AG04449 (cell line): ENCODE measurements around the gene RPS6KB1.

Source experiments
- CTCF ChIA-PET: fragments of 350-600 bp; formaldehyde crosslinking; extraction: SDS; loops from one replicate; lab custom pipeline; 2021; ENCODE audit warnings: antibody characterized with exemption; lab: Yijun Ruan, JAX
- POLR2A ChIA-PET: fragments of 400-600, 350-600 bp; formaldehyde crosslinking; extraction: SDS; loops from one replicate; lab custom pipeline; 2020; ENCODE audit warnings: antibody characterized with exemption, inconsistent platforms; lab: Yijun Ruan, JAX
- DNase-seq: peaks from one replicate; pipeline ENCODE4 v3.0.0-alpha.2; 2010; ENCODE audit warnings: low read depth, low spot score
- H3K4me3 ChIP-seq: 2 replicates; pipeline ENCODE4 v1.5.1; 2011; ENCODE audit warnings: low read depth, mild to moderate bottlenecking, control low read depth, low read length
- TF ChIP-seq, protein P1 (sequence below): IDR thresholded peaks from one replicate; pipeline ENCODE4 v1.5.1; 2011; ENCODE audit warnings: mild to moderate bottlenecking, moderate library complexity, low read length, control low read depth, inconsistent platforms; ENCODE audit not compliant: insufficient read depth; ENCODE audit errors: missing control alignments

Gene RPS6KB1

DNA sequence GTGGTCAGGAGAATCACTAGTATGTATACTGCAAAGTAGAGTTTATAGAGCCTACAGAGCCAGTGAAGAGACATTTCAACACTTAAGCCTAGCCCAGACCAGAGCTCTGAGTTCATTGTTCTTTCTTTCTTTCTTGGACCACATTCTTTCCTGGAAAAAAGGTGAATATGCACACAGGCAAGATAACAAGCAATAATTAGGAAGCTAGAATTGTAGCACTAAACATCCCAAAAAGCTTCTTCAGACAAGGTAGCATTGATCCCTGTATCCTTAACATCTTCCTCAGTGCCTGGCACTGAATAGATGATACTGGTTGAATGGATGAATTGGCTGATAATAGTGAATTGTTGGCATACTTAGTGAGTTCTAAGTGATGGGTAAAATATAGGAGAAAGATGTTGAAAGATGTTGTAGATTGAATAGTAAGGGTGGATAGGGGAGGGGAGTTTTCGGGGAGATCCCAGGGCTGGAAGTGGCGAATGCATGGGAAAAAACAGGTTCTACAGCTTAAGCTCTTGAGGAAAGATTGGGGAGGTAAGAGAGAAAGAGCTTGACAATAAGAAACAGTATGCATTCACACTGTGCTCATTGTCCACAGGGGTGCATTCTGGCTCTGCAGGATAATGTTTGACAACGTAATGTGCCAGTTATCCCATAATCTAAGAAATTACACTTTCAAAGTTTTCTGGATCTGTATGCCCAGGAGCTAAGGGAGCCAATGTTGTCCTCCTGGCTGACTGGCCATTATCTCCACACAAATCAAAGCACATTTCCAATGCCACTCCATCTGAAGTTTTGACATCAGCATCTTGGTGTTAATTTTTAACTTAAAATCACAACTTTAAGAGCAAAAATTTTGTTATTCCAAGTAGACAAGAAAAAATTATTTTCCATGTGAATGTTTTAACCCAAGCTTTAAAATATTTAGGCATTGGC, 35.8 kb upstream of the RPS6KB1 start:
- ChIA-PET POLR2A (interaction anchor here (0.6 to 1.7 kb wide), 3 partner anchors 14 to 103 kb away, joined by 3 to 9 read pairs (median 6); no protein-coding TSS in a partner anchor), CTCF (interaction anchor here (0.5 to 1.4 kb wide), 3 partner anchors 21 to 34 kb away, joined by 3 to 4 read pairs (median 3); no protein-coding TSS in a partner anchor)
- TF ChIP-seq, protein P1, sequence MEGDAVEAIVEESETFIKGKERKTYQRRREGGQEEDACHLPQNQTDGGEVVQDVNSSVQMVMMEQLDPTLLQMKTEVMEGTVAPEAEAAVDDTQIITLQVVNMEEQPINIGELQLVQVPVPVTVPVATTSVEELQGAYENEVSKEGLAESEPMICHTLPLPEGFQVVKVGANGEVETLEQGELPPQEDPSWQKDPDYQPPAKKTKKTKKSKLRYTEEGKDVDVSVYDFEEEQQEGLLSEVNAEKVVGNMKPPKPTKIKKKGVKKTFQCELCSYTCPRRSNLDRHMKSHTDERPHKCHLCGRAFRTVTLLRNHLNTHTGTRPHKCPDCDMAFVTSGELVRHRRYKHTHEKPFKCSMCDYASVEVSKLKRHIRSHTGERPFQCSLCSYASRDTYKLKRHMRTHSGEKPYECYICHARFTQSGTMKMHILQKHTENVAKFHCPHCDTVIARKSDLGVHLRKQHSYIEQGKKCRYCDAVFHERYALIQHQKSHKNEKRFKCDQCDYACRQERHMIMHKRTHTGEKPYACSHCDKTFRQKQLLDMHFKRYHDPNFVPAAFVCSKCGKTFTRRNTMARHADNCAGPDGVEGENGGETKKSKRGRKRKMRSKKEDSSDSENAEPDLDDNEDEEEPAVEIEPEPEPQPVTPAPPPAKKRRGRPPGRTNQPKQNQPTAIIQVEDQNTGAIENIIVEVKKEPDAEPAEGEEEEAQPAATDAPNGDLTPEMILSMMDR = no peak
- no peak overlapping the region for H3K4me3 ChIP-seq
- DNase-seq = no peak

DNA sequence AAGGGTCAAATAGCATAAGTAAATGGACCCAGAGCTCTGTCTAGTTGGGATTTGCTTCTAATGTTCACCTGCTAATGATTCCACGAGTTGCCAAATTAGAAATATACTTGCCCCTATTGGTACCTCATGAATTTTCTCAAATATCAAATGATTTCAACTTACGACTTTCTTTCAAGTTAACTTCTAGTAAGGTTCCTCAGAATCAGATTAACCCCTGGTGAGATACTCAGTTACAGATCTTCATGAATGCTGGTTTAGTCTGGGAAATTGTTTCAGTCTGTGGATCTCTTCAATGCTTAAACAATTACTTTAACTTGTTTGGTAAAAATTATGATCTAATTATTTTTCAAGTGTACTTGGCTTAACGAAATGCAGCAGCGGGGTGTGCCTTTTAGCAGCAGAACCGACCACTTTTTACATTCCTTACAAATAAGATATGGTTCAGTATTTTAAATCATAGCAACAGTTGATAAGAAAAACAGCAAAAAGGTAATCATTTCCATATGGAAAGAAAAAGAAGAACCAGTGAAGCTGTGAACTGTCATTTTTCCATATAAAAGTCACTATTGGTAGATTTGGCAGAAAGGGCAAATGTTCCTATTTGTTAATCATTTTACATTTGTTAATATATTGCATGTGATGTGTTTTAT, 34.6 kb upstream of the RPS6KB1 start:
- DNase-seq = no peak
- TF ChIP-seq, protein P1 = no peak
- CTCF ChIA-PET = interaction anchor here (1.2 to 2.9 kb wide), 14 partner anchors 11 to 337 kb away, joined by 3 to 22 read pairs (median 6); no protein-coding TSS in a partner anchor
- H3K4me3 ChIP-seq = no peak overlapping the region
- POLR2A ChIA-PET = interaction anchor here (0.7 to 2.0 kb wide), 5 partner anchors 11 to 149 kb away, joined by 3 to 9 read pairs (median 6); no protein-coding TSS in a partner anchor

DNA sequence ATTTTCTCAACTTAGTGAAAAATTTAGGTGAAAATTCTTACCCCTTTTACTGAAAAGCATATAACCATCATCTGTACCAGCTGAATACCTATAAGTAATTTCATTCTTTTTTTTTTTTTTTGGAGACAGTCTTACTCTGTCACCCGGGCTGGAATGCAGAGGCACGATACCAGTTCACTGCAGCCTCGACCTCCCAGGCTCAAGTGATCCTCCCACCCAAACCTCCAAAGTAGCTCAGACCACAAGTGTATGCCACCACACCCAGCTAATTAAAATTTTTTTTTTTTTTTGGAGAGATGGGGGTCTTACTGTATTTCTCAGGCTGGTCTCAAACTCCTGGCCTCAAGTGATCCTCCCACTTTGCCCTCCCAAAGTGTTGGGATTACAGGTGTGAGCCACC, 34.0 kb upstream of the RPS6KB1 start:
- CTCF ChIA-PET = interaction anchor here (0.8 to 2.9 kb wide), 25 partner anchors 11 to 338 kb away, joined by 3 to 22 read pairs (median 5); no protein-coding TSS in a partner anchor
- DNase-seq = no peak
- POLR2A ChIA-PET = interaction anchor here (0.7 to 2.0 kb wide), 7 partner anchors 10 to 152 kb away, joined by 3 to 9 read pairs (median 5); partner anchors contain the start of genes PTRH2 and VMP1
- no peak overlapping the region for H3K4me3 ChIP-seq
- TF ChIP-seq, protein P1 = no peak

GRCh38 chr17:59859444-59860025, 33.4 kb upstream of the RPS6KB1 start:
- no peak overlapping the region for H3K4me3 ChIP-seq
- no peak for DNase-seq
- TF ChIP-seq, protein P1 = peak; percentile 45
- POLR2A ChIA-PET = interaction anchor here (0.7 to 2.0 kb wide), 7 partner anchors 18 to 152 kb away, joined by 3 to 7 read pairs (median 3); partner anchors contain the start of genes PTRH2 and VMP1
- CTCF ChIA-PET = interaction anchor here (0.8 to 2.9 kb wide), 28 partner anchors 10 to 341 kb away, joined by 3 to 22 read pairs (median 4); no protein-coding TSS in a partner anchor

- H3K4me3 ChIP-seq = no peak overlapping the region
- ChIA-PET POLR2A (no interaction called here), CTCF (no interaction called here)
- TF ChIP-seq, protein P1 = no peak
- no peak for DNase-seq
These were observed 29.3 kb upstream of the RPS6KB1 start for GRCh38 chr17:59863616-59864015.
